ENCODE results near the gene FAM131A.

- no peak for TF ChIP-seq CTCF (IDR thresholded peaks at IDR 0.05)
- TF ChIP-seq POLR2A (IDR thresholded peaks at IDR 0.05), result no peak
These were observed 29.5 kb upstream of the FAM131A start for GRCh38 chr3:184307915-184308314.
